OCI-LY7 (cell line): Measurements from ENCODE around the gene KLHL6. TPM values are rescaled to one million over a fixed set of nuclear protein-coding genes. Genes with fewer than 3 reads are reported as not detected.

ENCODE experiments used
- BruUV-seq: library from RNA; stranded (reverse); fragments of 400-500 nt; replicated peaks from 2 replicates; lab custom pipeline; 2021; lab: Mats Ljungman, UMichigan
- CTCF ChIA-PET: fragments of 300-600 bp; sonication (Branson Sonifier 250); formaldehyde crosslinking; loops from one replicate; lab custom pipeline; 2022; ENCODE audit warnings: antibody characterized with exemption; ENCODE audit not compliant: unreplicated experiment; lab: Charles Lee
- POLR2A ChIA-PET: fragments of 300-600 bp; sonication (Branson Sonifier 250); formaldehyde crosslinking; loops from one replicate; lab custom pipeline; 2022; ENCODE audit warnings: antibody characterized with exemption; lab: Charles Lee
- DNase-seq: peaks from one replicate; pipeline ENCODE4 v3.0.0-alpha.2; 2015; ENCODE audit warnings: low spot score
- H2AFZ ChIP-seq: fragments of 200-600 bp; sonication (generic), shearing (Covaris generic); 2 replicates; pipeline ENCODE4 v1.6.1; 2014; ENCODE audit warnings: mild to moderate bottlenecking, antibody characterized with exemption, low read length, moderate library complexity
- H3K27ac ChIP-seq: fragments of 200-600 bp; sonication (generic); 2 replicates; pipeline ENCODE4 v1.5.1; 2014; ENCODE audit warnings: mixed run types, low read depth, mild to moderate bottlenecking, moderate library complexity, low read length, inconsistent platforms; ENCODE audit not compliant: poor library complexity, severe bottlenecking
- H3K36me3 ChIP-seq: fragments of 200-600 bp; sonication (generic); 2 replicates; pipeline ENCODE4 v1.6.1; 2014; ENCODE audit warnings: mild to moderate bottlenecking, antibody characterized with exemption, low read length, moderate library complexity, mixed read lengths; ENCODE audit not compliant: insufficient read depth
- H3K4me1 ChIP-seq: fragments of 200-600 bp; sonication (generic); 2 replicates; pipeline ENCODE4 v1.5.1; 2014; ENCODE audit warnings: mild to moderate bottlenecking, low read length; ENCODE audit not compliant: insufficient read depth, poor library complexity, severe bottlenecking
- H3K4me2 ChIP-seq: fragments of 200-600 bp; sonication (generic); 2 replicates; pipeline ENCODE4 v1.6.1; 2014; ENCODE audit warnings: mild to moderate bottlenecking, low read length
- H3K4me3 ChIP-seq: fragments of 200-600 bp; sonication (generic); 2 replicates; pipeline ENCODE4 v1.5.1; 2014; ENCODE audit warnings: mild to moderate bottlenecking, low read depth, low read length; ENCODE audit not compliant: poor library complexity, severe bottlenecking
- H3K79me2 ChIP-seq: fragments of 200-600 bp; sonication (generic); 2 replicates; pipeline ENCODE4 v1.6.1; 2016; ENCODE audit warnings: low read depth, mild to moderate bottlenecking, low read length, moderate library complexity, mixed read lengths; ENCODE audit not compliant: insufficient read depth
- H3K9me2 ChIP-seq: fragments of 200-600 bp; sonication (generic); 2 replicates; pipeline ENCODE4 v1.6.1; 2016; ENCODE audit warnings: mild to moderate bottlenecking, low read length, mixed read lengths; ENCODE audit not compliant: insufficient read depth
- H3K9me3 ChIP-seq: fragments of 200-600 bp; sonication (generic); 2 replicates; pipeline ENCODE4 v1.6.1; 2014; ENCODE audit warnings: mild to moderate bottlenecking, mixed run types, low read length, mixed read lengths
- H4K20me1 ChIP-seq: fragments of 200-600 bp; sonication (generic); 2 replicates; pipeline ENCODE4 v1.6.1; 2014; ENCODE audit warnings: mild to moderate bottlenecking, antibody characterized with exemption, low read length, moderate library complexity, mixed read lengths; ENCODE audit not compliant: insufficient read depth
- CTCF ChIP-seq: fragments of 200-600 bp; sonication (generic); conservative IDR thresholded peaks from 2 replicates; pipeline ENCODE4 v1.5.1; 2014; ENCODE audit warnings: mild to moderate bottlenecking, antibody characterized with exemption, low read length, moderate library complexity, mixed read lengths
- EZH2phosphoT487 ChIP-seq: fragments of 200-600 bp; sonication (generic); IDR thresholded peaks from 2 replicates; pipeline ENCODE4 v1.6.1; 2018; ENCODE audit warnings: low read depth, borderline replicate concordance, mild to moderate bottlenecking, mixed run types, antibody characterized with exemption, low read length, moderate library complexity, mixed read lengths
- intact Hi-C: fragments of 100-400 bp; cut with micrococcal nuclease; formaldehyde crosslinking; loops from one replicate; pipeline ENCODE4 v1.10.0; 2022; ENCODE audit not compliant: unreplicated experiment
- total RNA-seq, 2 experiments: library from RNA; depleted of rRNA in 1 of 2; stranded (reverse); fragments of >200 nt in 1 of 2; shearing (Covaris generic) in 1 of 2; gene quantifications; 2 replicates each; pipeline ENCODE4 v1.2.3, GENCODE V29; 2014 to 2022

The KLHL6 gene
- total RNA-seq, 2 experiments from 2014 or later = 143 to 169 TPM

- peak; percentile 95 for DNase-seq
- no peaks in the 10 kb centered on the region for H4K20me1 ChIP-seq
- no peaks in the 10 kb centered on the region; the same call in 1 of the 2 replicates for H3K36me3 ChIP-seq
- no TSS peak for BruUV-seq
- H3K4me2 ChIP-seq = peak overlapping the region; percentile 91
- no peaks in the 10 kb centered on the region for H3K9me2 ChIP-seq
- CTCF ChIA-PET = interaction anchor here (0.5 to 4.4 kb wide), 7 partner anchors 13 to 79 kb away, joined by 3 to 50 read pairs (median 6); no protein-coding TSS in a partner anchor
- peaks cover 84% of the 10 kb centered on the region for H3K4me1 ChIP-seq
- H3K9me3 ChIP-seq = peaks cover 17% of the 10 kb centered on the region; the same call in 1 of the 2 replicates
- TF ChIP-seq EZH2phosphoT487 (no peak), CTCF (peak; percentile 90)
- peak overlapping the region; percentile 65; the same call in 1 of the 2 replicates for H2AFZ ChIP-seq
- POLR2A ChIA-PET = interaction anchor here (0.5 to 12.0 kb wide), 29 partner anchors 13 to 292 kb away, joined by 3 to 265 read pairs (median 4); partner anchors contain the start of genes KLHL24, KLHL6, PARL and YEATS2
- H3K4me3 ChIP-seq = peak overlapping the region; percentile 57
- 0 out of 2 replicates have a peak, but pooled peaks cover 4% of the 10 kb centered on the region for H3K79me2 ChIP-seq
- H3K27ac ChIP-seq = peak overlapping the region; percentile 98
- intact Hi-C loops = loop anchor here (1.0 to 2.0 kb wide), 5 partner anchors 19 to 107 kb away; no protein-coding TSS in a partner anchor
Observed at GRCh38 chr3:183591881-183592521, 36.5 kb upstream of the KLHL6 start.

- TF ChIP-seq EZH2phosphoT487 (no peak), CTCF (no peak)
- DNase-seq = no peak
- POLR2A ChIA-PET = interaction anchor here (0.9 to 12.0 kb wide), 5 partner anchors 11 to 64 kb away, joined by 3 to 265 read pairs (median 11); no protein-coding TSS in a partner anchor
- Histone ChIP-seq H3K27ac (peak overlapping the region; percentile 98), H3K4me3 (peak overlapping the region; percentile 57), H3K79me2 (0 out of 2 replicates have a peak, but pooled peaks cover 4% of the 10 kb centered on the region), H3K9me2 (no peaks in the 10 kb centered on the region), H4K20me1 (no peaks in the 10 kb centered on the region), H3K36me3 (no peaks in the 10 kb centered on the region), H2AFZ (no peak overlapping the region), H3K9me3 (peaks cover 4% of the 10 kb centered on the region; the same call in 1 of the 2 replicates), H3K4me2 (peak overlapping the region; percentile 91), H3K4me1 (peaks cover 100% of the 10 kb centered on the region)
- CTCF ChIA-PET = interaction anchor here (3.6 to 4.4 kb wide), 2 partner anchors 11 to 30 kb away, joined by 16 to 50 read pairs; no protein-coding TSS in a partner anchor
- BruUV-seq = no TSS peak
- intact Hi-C loops = loop anchor here (2.0 kb wide), 1 partner anchor 18 kb away; no protein-coding TSS in a partner anchor
Observed at GRCh38 chr3:183590442-183590841, 34.9 kb upstream of the KLHL6 start.
